ENCODE results near the gene ANXA2R.
"Not testable (repeated sequence)": the region's sequence is repeated elsewhere in the genome, so short reads cannot be mapped to it uniquely, and the experiment has no call there.

DNA sequence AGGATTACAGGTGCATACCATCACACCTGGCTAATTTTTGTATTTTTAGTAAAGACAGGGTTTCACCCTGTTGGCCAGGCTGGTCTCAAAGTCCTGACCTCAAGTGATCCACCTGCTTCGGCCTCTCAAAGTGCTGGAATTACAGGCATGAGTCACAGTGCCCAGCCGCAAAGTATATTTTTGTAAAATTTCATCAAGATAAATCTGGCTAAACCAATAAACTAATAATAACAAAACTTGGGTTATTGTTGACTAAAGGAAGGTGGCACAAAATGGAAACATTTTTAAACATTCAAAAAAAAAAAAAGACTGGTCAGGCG lies 29.2 kb upstream of the ANXA2R start:
- not testable (repeated sequence) for TF ChIP-seq POLR2A (IDR thresholded peaks at IDR 0.05)
- TF ChIP-seq, protein P1, sequence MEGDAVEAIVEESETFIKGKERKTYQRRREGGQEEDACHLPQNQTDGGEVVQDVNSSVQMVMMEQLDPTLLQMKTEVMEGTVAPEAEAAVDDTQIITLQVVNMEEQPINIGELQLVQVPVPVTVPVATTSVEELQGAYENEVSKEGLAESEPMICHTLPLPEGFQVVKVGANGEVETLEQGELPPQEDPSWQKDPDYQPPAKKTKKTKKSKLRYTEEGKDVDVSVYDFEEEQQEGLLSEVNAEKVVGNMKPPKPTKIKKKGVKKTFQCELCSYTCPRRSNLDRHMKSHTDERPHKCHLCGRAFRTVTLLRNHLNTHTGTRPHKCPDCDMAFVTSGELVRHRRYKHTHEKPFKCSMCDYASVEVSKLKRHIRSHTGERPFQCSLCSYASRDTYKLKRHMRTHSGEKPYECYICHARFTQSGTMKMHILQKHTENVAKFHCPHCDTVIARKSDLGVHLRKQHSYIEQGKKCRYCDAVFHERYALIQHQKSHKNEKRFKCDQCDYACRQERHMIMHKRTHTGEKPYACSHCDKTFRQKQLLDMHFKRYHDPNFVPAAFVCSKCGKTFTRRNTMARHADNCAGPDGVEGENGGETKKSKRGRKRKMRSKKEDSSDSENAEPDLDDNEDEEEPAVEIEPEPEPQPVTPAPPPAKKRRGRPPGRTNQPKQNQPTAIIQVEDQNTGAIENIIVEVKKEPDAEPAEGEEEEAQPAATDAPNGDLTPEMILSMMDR (IDR thresholded peaks at IDR 0.05), result not testable (repeated sequence)
